Esophagus squamous epithelium (tissue), 4 donors: ENCODE data around the gene TRDMT1.

ENCODE experiments used
- POLR2A ChIP-seq, 4 donors: fragments of 450-650 bp; IDR thresholded peaks; one replicate each; pipeline ENCODE4 v1.6.1; 2017; ENCODE audit warnings: antibody characterized with exemption in 4 of 4, mild to moderate bottlenecking in 4 of 4, moderate library complexity in 3 of 4
- TF ChIP-seq, protein P1 (sequence below), 6 experiments: fragments of 450-650 bp in 4 of 6; fragments of 200-600 bp in 2 of 6; sonication (generic) in 2 of 6; IDR thresholded peaks; one replicate each; pipeline ENCODE4 v1.5.1; 2016 to 2019; ENCODE audit warnings: antibody characterized with exemption in 6 of 6, mild to moderate bottlenecking in 4 of 6, moderate library complexity in 4 of 6

- TF ChIP-seq, protein P1, sequence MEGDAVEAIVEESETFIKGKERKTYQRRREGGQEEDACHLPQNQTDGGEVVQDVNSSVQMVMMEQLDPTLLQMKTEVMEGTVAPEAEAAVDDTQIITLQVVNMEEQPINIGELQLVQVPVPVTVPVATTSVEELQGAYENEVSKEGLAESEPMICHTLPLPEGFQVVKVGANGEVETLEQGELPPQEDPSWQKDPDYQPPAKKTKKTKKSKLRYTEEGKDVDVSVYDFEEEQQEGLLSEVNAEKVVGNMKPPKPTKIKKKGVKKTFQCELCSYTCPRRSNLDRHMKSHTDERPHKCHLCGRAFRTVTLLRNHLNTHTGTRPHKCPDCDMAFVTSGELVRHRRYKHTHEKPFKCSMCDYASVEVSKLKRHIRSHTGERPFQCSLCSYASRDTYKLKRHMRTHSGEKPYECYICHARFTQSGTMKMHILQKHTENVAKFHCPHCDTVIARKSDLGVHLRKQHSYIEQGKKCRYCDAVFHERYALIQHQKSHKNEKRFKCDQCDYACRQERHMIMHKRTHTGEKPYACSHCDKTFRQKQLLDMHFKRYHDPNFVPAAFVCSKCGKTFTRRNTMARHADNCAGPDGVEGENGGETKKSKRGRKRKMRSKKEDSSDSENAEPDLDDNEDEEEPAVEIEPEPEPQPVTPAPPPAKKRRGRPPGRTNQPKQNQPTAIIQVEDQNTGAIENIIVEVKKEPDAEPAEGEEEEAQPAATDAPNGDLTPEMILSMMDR (IDR thresholded peaks at IDR 0.05), result no peak
- TF ChIP-seq POLR2A (IDR thresholded peaks at IDR 0.05), result no peak
Observed at GRCh38 chr10:17162828-17163227, 38.6 kb downstream of the TRDMT1 start.
